ENCODE data around the gene ST6GALNAC3.

Gene ST6GALNAC3

GRCh38 chr1:76209238-76209637, 134.7 kb downstream of the ST6GALNAC3 start:
- H2AFZ ChIP-seq (ENCODE audit: low read length): no peak overlapping the region
- TF ChIP-seq EZH2phosphoT487 (IDR thresholded peaks at IDR 0.05; ENCODE audit: borderline replicate concordance) (no peak), CTCF (conservative IDR thresholded peaks at IDR 0.05; ENCODE audit: low read length) (no peak)
- H3K36me3 ChIP-seq (ENCODE audit: insufficient read depth, low read length): no peaks in the 10 kb centered on the region
- H3F3A ChIP-seq (ENCODE audit: low read depth): no peaks in the 10 kb centered on the region
- no peaks in the 10 kb centered on the region for H3K79me2 ChIP-seq (ENCODE audit: insufficient read depth, low read length)
- H3K4me2 ChIP-seq (ENCODE audit: low read depth, low read length, poor library complexity, severe bottlenecking): no peak overlapping the region
- no peaks in the 10 kb centered on the region for H3K27me3 ChIP-seq (ENCODE audit: insufficient read depth, low read length, poor library complexity, severe bottlenecking)
- H3K4me1 ChIP-seq (ENCODE audit: insufficient read depth, low read length, poor library complexity, severe bottlenecking): no peaks in the 10 kb centered on the region
- no peaks in the 10 kb centered on the region for H3K9me3 ChIP-seq (ENCODE audit: insufficient read depth, low read depth, low read length)
- no peak overlapping the region for H3K4me3 ChIP-seq (ENCODE audit: low read length, poor library complexity, severe bottlenecking)
- no peaks in the 10 kb centered on the region for H4K20me1 ChIP-seq (ENCODE audit: insufficient read depth, low read length, poor library complexity, severe bottlenecking)
- H3K9ac ChIP-seq (ENCODE audit: low read depth, low read length, poor library complexity, severe bottlenecking): no peak overlapping the region
- H3K9me2 ChIP-seq (replicated peaks; ENCODE audit: low read depth, low read length): no peaks in the 10 kb centered on the region

GRCh38 chr1:76209648-76210047, 135.1 kb downstream of the ST6GALNAC3 start:
- Histone ChIP-seq H3K4me1 (ENCODE audit: insufficient read depth, low read length, poor library complexity, severe bottlenecking) (no peaks in the 10 kb centered on the region), H3K9ac (ENCODE audit: low read depth, low read length, poor library complexity, severe bottlenecking) (no peak overlapping the region), H3K9me3 (ENCODE audit: insufficient read depth, low read depth, low read length) (no peaks in the 10 kb centered on the region), H4K20me1 (ENCODE audit: insufficient read depth, low read length, poor library complexity, severe bottlenecking) (no peaks in the 10 kb centered on the region), H3K4me3 (ENCODE audit: low read length, poor library complexity, severe bottlenecking) (no peak overlapping the region), H3K27me3 (ENCODE audit: insufficient read depth, low read length, poor library complexity, severe bottlenecking) (no peaks in the 10 kb centered on the region), H3K4me2 (ENCODE audit: low read depth, low read length, poor library complexity, severe bottlenecking) (no peak overlapping the region), H3K9me2 (replicated peaks; ENCODE audit: low read depth, low read length) (no peaks in the 10 kb centered on the region), H3K79me2 (ENCODE audit: insufficient read depth, low read length) (no peaks in the 10 kb centered on the region), H2AFZ (ENCODE audit: low read length) (no peak overlapping the region), H3F3A (ENCODE audit: low read depth) (no peaks in the 10 kb centered on the region), H3K36me3 (ENCODE audit: insufficient read depth, low read length) (no peaks in the 10 kb centered on the region)
- TF ChIP-seq EZH2phosphoT487 (IDR thresholded peaks at IDR 0.05; ENCODE audit: borderline replicate concordance): no peak
- TF ChIP-seq CTCF (conservative IDR thresholded peaks at IDR 0.05; ENCODE audit: low read length): no peak

- Histone ChIP-seq H4K20me1 (ENCODE audit: insufficient read depth, low read length, poor library complexity, severe bottlenecking) (no peaks in the 10 kb centered on the region), H3K4me3 (ENCODE audit: low read length, poor library complexity, severe bottlenecking) (no peak overlapping the region), H3K79me2 (ENCODE audit: insufficient read depth, low read length) (no peaks in the 10 kb centered on the region), H3K36me3 (ENCODE audit: insufficient read depth, low read length) (no peaks in the 10 kb centered on the region), H3K9me2 (replicated peaks; ENCODE audit: low read depth, low read length) (no peaks in the 10 kb centered on the region), H3K27me3 (ENCODE audit: insufficient read depth, low read length, poor library complexity, severe bottlenecking) (no peaks in the 10 kb centered on the region), H3K4me1 (ENCODE audit: insufficient read depth, low read length, poor library complexity, severe bottlenecking) (no peaks in the 10 kb centered on the region), H3K9me3 (ENCODE audit: insufficient read depth, low read depth, low read length) (no peaks in the 10 kb centered on the region), H2AFZ (ENCODE audit: low read length) (no peak overlapping the region), H3K9ac (ENCODE audit: low read depth, low read length, poor library complexity, severe bottlenecking) (no peak overlapping the region), H3F3A (ENCODE audit: low read depth) (no peaks in the 10 kb centered on the region), H3K4me2 (ENCODE audit: low read depth, low read length, poor library complexity, severe bottlenecking) (no peak overlapping the region)
- TF ChIP-seq EZH2phosphoT487 (IDR thresholded peaks at IDR 0.05; ENCODE audit: borderline replicate concordance) (no peak), CTCF (conservative IDR thresholded peaks at IDR 0.05; ENCODE audit: low read length) (no peak)
Observed at GRCh38 chr1:76210160-76210559, 135.6 kb downstream of the ST6GALNAC3 start.

All from Loucy (cell line).